ENCODE data around the gene SEMA3C.

SEMA3C gene

GRCh38 chr7:80847895-80848294 lies 71.0 kb downstream of the SEMA3C start:
- DNase-seq, result no peak

- no peak for DNase-seq
Measured at GRCh38 chr7:80847027-80847426, 71.8 kb downstream of the SEMA3C start.

GRCh38 chr7:80844916-80845315 lies 73.9 kb downstream of the SEMA3C start:
- DNase-seq, result no peak

GRCh38 chr7:80843018-80843677 lies 75.7 kb downstream of the SEMA3C start:
- DNase-seq, result peak; percentile 76

GRCh38 chr7:80842022-80842790 lies 76.6 kb downstream of the SEMA3C start:
- no peak for DNase-seq

GRCh38 chr7:80841423-80841955 lies 77.4 kb downstream of the SEMA3C start:
- no peak for DNase-seq

GRCh38 chr7:80840681-80841080 lies 78.2 kb downstream of the SEMA3C start:
- no peak for DNase-seq

GRCh38 chr7:80839855-80840254 lies 79.0 kb downstream of the SEMA3C start:
- no peak for DNase-seq

- no peak for DNase-seq
Measured at GRCh38 chr7:80838643-80839042, 80.2 kb downstream of the SEMA3C start.

GRCh38 chr7:80837345-80837744 lies 81.5 kb downstream of the SEMA3C start:
- no peak for DNase-seq

- no peak for DNase-seq
Measured at GRCh38 chr7:80835251-80835650, 83.6 kb downstream of the SEMA3C start.

GRCh38 chr7:80833289-80834268 lies 85.3 kb downstream of the SEMA3C start:
- DNase-seq, result peak; percentile 37

GRCh38 chr7:80832006-80832405 lies 86.8 kb downstream of the SEMA3C start:
- DNase-seq, result no peak

- DNase-seq, result no peak
Measured at GRCh38 chr7:80830584-80831285, 88.1 kb downstream of the SEMA3C start.

GRCh38 chr7:80830010-80830409 lies 88.8 kb downstream of the SEMA3C start:
- no peak for DNase-seq

GRCh38 chr7:80829527-80829926 lies 89.3 kb downstream of the SEMA3C start:
- DNase-seq, result no peak

- no peak for DNase-seq
Measured at GRCh38 chr7:80827239-80827633, 91.6 kb downstream of the SEMA3C start.

- DNase-seq, result no peak
Measured at GRCh38 chr7:80826520-80827238, 92.2 kb downstream of the SEMA3C start.

GRCh38 chr7:80825499-80825898 lies 93.4 kb downstream of the SEMA3C start:
- no peak for DNase-seq

- no peak for DNase-seq
Measured at GRCh38 chr7:80824253-80824652, 94.6 kb downstream of the SEMA3C start.

- DNase-seq, result no peak
Measured at GRCh38 chr7:80823057-80823456, 95.8 kb downstream of the SEMA3C start.

All from NCI-H1436 (cell line).